HG03432 (cell line): ENCODE data around the gene KDM6B.

ENCODE experiments used
- ATAC-seq: cut with Tn5 transposase; IDR thresholded peaks from one replicate; pipeline ENCODE4 v1.9.1; 2021; ENCODE audit warnings: mild to moderate bottlenecking, moderate library complexity; ENCODE audit not compliant: unreplicated experiment

KDM6B gene

GRCh38 chr17:7839190-7839875 lies 5.3 kb downstream of the KDM6B start:
- no peak for ATAC-seq

GRCh38 chr17:7839876-7840261 lies 5.9 kb downstream of the KDM6B start:
- ATAC-seq = no peak

GRCh38 chr17:7840441-7840840 lies 6.4 kb downstream of the KDM6B start:
- no peak for ATAC-seq

GRCh38 chr17:7840875-7841274 lies 6.9 kb downstream of the KDM6B start:
- ATAC-seq = no peak

GRCh38 chr17:7841396-7841914 lies 7.4 kb downstream of the KDM6B start:
- peak; percentile 13 for ATAC-seq

GRCh38 chr17:7841915-7842379 lies 7.9 kb downstream of the KDM6B start:
- ATAC-seq = peak; percentile 28

GRCh38 chr17:7842380-7843256 lies 8.6 kb downstream of the KDM6B start:
- peak; percentile 31 for ATAC-seq

GRCh38 chr17:7843257-7843535 lies 9.2 kb downstream of the KDM6B start:
- no peak for ATAC-seq

GRCh38 chr17:7843536-7844291 lies 9.7 kb downstream of the KDM6B start:
- ATAC-seq = peak; percentile 30

GRCh38 chr17:7844292-7845154 lies 10.5 kb downstream of the KDM6B start:
- peak; percentile 39 for ATAC-seq

- ATAC-seq = no peak
Observed at GRCh38 chr17:7845359-7846062, 11.5 kb downstream of the KDM6B start.

GRCh38 chr17:7846063-7846735 lies 12.2 kb downstream of the KDM6B start:
- ATAC-seq = no peak

GRCh38 chr17:7846765-7847661 lies 13.0 kb downstream of the KDM6B start:
- no peak for ATAC-seq

- ATAC-seq = no peak
Observed at GRCh38 chr17:7848131-7848579, 14.1 kb downstream of the KDM6B start.

- no peak for ATAC-seq
Observed at GRCh38 chr17:7848739-7849129, 14.7 kb downstream of the KDM6B start.

GRCh38 chr17:7849130-7849750 lies 15.2 kb downstream of the KDM6B start:
- ATAC-seq = no peak

GRCh38 chr17:7849751-7850504 lies 15.9 kb downstream of the KDM6B start:
- no peak for ATAC-seq
